SK-N-DZ (cell line): ENCODE results near the gene STK36.

ENCODE experiments used
- DNase-seq: peaks from one replicate; pipeline ENCODE4 v3.0.0-alpha.2; 2015; ENCODE audit warnings: low spot score

Gene STK36

GRCh38 chr2:218720048-218721041 is 48.5 kb downstream of the STK36 start:
- no peak for DNase-seq

GRCh38 chr2:218721488-218721887 is 49.6 kb downstream of the STK36 start:
- DNase-seq, result peak; percentile 42

- DNase-seq, result no peak
Measured at GRCh38 chr2:218721934-218722333, 50.0 kb downstream of the STK36 start.

GRCh38 chr2:218722419-218722818 is 50.5 kb downstream of the STK36 start:
- DNase-seq, result no peak

- DNase-seq, result no peak
Measured at GRCh38 chr2:218722876-218723785, 51.2 kb downstream of the STK36 start.

GRCh38 chr2:218726004-218726574 is 54.2 kb downstream of the STK36 start:
- DNase-seq, result no peak

- DNase-seq, result no peak
Measured at GRCh38 chr2:218727502-218728165, 55.7 kb downstream of the STK36 start.

GRCh38 chr2:218729640-218730039 is 57.8 kb downstream of the STK36 start:
- no peak for DNase-seq

- no peak for DNase-seq
Measured at GRCh38 chr2:218732052-218732760, 60.3 kb downstream of the STK36 start.

- DNase-seq, result no peak
Measured at GRCh38 chr2:218732761-218733158, 60.9 kb downstream of the STK36 start.

- no peak for DNase-seq
Measured at GRCh38 chr2:218733171-218734021, 61.5 kb downstream of the STK36 start.

- DNase-seq, result no peak
Measured at GRCh38 chr2:218734190-218734975, 62.5 kb downstream of the STK36 start.

GRCh38 chr2:218736531-218736930 is 64.6 kb downstream of the STK36 start:
- DNase-seq, result no peak

- no peak for DNase-seq
Measured at GRCh38 chr2:218743068-218743467, 71.2 kb downstream of the STK36 start.

- no peak for DNase-seq
Measured at GRCh38 chr2:218744615-218745014, 72.7 kb downstream of the STK36 start.

GRCh38 chr2:218745160-218745558 is 73.3 kb downstream of the STK36 start:
- no peak for DNase-seq

- no peak for DNase-seq
Measured at GRCh38 chr2:218745559-218746469, 73.9 kb downstream of the STK36 start.

- no peak for DNase-seq
Measured at GRCh38 chr2:218746470-218746795, 74.5 kb downstream of the STK36 start.
